Right renal cortex interstitium (tissue), 3 donors: ENCODE measurements around the gene KATNAL2. TPM values are rescaled to one million over a fixed set of nuclear protein-coding genes. Genes with fewer than 3 reads are reported as not detected.
"Not testable (repeated sequence)": the region's sequence is repeated elsewhere in the genome, so short reads cannot be mapped to it uniquely, and the experiment has no call there.

Experiments
- DNase-seq, 3 donors: peaks; one replicate each; pipeline ENCODE4 v3.0.0-alpha.2; 2013; ENCODE audit warnings: low read depth in 3 of 3, low spot score in 2 of 3
- polyA plus RNA-seq, 3 donors: library from polyadenylated mRNA; unstranded; fragments of 120-200 nt; gene quantifications; one replicate each; pipeline ENCODE4 v1.2.1, GENCODE V29; 2013; ENCODE audit not compliant: insufficient read length in 3 of 3

The KATNAL2 gene
- polyA plus RNA-seq, 3 donors, result 10.2 to 10.8 (median 10.3) TPM

DNA sequence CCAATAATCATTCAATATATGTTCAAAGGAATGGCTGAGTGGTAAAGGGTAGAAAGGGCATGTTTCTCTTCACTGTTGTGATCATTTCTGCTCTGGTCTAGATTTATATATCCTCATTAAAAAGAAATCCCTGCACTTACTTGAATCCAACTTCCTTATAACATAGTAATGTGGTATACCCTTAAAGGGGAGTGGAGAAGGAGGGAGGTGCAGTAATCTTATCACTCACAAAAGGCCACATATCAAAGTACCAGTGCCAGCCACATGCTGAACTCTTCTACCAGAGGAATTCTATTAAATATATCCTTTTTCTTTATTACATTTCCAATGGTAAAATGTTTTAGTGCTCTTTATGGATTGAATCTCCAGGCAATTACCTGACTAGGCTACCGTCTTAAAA lies 3.3 kb downstream of the KATNAL2 start:
- DNase-seq, result no peak

DNA sequence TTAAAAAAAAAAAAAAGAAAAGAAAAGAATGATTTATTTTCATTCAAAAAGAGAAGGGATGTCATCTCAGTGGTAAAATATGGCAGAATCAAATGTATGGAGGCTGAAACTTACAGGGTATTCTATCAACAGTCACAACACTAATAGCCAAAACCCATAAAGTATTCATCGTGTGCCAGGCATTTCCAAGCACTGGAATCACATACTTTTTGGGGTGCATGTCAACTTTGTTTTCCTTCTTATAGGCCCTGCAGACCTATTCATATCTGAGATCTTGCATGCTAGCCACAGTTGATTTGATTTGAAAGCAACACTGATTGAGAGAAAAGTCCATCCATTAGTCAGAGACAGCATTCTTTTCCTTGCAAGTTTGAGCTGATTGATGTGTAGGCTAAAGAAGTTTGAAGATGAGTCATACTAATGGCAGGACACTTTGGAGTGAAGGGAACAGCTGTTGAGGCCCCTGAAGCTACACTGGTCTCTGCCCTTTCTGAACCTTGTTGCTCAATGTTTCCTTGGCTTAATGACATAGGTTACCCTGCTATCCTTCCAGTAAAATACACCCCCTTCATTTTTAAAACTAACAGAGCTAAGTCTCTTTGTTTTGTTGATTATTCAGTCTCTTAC lies 22.0 kb downstream of the KATNAL2 start:
- no peak for DNase-seq

DNA sequence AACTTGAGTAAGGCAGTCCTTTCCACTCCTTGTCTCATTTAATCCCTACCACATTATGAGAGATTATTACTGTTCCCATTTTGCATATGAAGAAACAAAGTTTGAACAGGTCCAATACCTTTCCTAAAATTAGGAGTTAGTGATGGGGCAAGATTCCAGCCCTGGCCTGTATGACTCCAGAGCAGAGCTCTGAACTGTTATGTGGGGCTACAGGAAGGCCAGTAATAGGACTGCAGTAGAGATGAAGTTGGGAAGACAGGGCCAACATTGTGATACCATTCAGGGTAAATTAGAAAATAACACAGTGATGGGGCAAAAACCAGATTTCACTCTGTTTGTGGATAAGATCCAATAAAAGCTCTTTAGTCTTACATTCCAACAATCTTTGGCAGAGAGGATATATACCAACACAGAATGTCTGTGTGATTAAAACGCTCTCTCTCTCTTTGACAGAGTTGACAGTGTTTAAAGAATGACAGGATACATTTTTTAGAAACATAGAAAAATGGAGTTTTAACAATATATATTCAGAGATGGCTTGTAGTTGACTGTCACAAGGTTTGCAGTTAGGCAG lies 22.7 kb downstream of the KATNAL2 start:
- DNase-seq, result no peak

DNA sequence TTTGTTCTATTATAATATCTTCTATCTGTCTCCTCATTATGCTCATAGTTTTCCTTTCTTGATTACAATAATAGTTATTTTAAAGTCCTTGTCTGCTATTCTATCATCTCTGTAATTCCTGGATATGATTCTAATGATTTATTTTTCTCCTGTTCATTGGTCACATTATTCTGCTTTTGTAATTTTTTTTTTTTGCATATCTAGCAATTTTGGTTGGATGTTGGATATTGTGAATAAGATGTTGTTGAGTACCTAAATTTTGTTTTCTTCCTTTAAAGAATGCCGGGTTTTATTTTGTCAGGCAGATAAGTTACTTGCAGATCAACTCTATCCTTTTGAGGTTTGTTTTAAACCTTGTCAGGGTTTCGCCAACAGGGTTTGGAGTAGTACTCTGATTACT lies 25.2 kb downstream of the KATNAL2 start:
- no peak for DNase-seq

DNA sequence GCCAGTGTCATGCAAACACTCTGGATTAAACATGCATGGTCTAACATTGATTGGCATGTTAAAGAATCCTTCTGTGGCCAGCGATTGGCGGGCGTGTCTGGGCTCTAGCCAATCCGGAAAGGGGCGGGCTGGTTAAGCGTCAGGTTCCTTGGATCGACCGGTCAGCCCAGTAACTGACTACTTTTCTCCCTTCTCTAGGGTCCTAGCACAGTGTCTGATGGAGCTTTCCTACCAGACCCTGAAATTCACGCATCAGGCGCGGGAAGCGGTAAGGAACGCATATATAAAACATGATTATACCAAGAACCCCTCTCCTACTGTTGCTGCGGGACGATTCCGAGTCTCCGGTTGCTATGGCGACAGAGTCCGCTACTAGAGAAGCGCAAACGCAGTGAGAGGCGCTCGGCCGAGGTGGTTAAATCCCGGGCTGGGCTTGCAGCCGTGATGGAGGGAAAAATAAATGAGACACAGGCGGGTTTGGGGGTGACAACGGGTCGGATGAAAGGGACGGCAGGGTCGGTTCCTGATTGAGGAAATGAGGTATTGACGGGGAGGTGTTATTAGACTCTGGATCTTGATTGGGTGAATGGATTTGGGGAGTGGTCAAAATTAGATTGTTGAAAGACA lies 29.4 kb downstream of the KATNAL2 start:
- peak in 2 of 3 donors; percentile 67 to 84 for DNase-seq

DNA sequence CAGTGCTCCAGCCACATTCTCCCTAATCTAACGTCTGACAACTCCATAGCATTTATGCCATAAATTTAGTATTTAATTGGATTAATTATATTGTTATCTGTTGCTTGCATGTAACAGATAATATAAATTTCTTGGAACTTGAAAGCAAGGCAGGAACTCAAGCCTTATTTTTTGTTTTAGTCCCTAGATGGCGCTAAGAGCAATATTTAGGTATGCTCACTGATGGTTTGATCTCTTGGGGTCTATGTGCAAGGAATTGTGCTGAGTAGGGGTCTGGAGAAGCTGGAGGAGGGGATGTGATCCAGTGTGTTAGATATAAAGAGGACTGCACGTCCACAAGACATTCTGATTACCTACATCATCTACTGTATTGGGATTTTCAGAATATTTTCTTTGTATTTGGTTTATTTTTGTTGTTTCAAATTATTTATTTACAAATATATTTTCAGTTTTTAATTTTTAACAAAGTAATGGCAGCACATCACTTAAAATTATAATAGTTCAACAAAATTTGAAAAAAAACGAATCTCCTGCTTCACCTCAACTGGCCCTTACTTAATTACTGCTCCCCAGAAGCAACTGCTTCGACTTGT lies 32.8 kb downstream of the KATNAL2 start:
- no peak for DNase-seq

DNA sequence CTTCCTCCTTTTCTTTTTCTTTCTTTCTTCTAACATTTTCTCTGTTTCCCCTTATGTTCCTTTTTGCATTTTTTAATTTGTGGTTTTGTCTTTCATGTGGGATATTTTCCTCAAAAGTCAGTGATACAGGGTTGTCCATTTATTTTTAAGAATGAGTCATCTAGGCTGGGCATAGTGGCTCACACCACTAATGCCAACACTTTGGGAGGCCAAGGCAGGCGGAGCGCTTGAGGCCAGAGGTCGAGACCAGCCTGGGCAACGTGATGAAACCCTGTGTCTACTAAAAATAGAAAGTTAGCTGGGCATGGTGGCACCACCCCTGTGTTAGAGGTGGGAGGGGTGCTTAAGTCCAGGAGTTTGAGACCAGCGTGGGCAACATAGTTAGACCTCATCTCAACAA lies 35.8 kb downstream of the KATNAL2 start:
- no peak for DNase-seq

DNA sequence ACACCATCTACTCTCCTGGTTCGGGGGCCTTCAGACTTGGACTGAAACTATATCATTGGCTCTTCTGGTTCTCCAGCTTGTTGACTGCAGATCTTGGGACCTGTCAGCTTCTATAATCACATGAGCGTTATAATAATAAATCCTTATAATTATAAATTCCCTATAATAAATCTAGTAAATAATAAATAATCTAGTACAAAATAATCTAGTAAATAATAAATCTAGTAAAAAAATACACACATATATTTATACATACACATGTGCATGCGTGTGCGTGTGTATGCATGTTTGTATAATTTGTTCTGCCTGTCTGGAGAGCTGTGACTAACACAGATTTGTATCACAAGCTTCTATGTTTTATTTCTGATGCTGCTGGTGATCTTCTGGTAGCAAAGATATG lies 40.8 kb downstream of the KATNAL2 start:
- DNase-seq, result no peak

DNA sequence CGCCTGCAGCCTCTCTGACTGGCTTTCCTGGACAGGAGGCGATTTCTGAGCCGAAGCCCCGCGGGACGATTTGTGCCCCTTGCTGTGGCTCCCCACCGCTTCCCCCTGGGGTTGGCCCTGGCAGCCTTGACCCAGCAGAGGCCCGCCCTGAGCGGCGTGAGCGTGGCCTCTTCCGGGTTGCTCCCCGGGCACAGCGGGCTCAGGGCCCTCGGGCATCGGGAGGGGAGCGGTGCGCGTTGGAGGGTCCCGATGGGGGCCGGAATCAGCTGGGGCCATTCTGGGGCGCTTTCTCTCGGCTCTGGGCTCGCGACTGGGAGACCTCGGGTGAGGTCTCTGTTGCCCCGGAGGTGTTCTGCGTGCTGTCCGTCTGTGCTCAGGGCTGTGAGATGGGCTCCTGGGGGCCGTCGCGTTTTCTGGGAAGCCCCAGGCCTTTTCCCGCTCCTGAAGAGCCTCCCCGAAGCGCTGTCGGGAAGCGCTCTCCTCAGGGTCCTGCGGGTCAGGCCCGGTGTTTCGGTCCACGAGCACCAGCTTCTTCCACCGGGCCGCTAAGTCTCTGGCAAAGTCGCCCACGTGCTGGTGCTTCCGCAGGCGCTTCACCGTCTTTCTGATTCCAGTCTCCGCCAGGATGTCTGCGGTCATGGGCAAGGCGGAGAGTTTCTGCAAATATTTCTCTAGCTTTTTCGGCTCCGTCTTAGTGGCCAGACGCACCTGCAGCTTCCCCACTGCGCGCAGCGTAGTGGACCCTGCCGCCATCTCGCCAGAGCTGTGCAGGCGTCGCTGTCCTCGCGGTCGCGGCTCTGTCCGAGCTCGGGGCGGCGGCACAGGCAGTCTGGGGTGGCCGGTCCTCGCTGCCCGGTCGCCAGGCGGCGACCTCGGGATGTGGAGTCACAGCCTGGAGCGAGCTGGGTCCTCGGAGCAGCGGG lies 46.5 kb downstream of the KATNAL2 start:
- DNase-seq, result not testable (repeated sequence)

DNA sequence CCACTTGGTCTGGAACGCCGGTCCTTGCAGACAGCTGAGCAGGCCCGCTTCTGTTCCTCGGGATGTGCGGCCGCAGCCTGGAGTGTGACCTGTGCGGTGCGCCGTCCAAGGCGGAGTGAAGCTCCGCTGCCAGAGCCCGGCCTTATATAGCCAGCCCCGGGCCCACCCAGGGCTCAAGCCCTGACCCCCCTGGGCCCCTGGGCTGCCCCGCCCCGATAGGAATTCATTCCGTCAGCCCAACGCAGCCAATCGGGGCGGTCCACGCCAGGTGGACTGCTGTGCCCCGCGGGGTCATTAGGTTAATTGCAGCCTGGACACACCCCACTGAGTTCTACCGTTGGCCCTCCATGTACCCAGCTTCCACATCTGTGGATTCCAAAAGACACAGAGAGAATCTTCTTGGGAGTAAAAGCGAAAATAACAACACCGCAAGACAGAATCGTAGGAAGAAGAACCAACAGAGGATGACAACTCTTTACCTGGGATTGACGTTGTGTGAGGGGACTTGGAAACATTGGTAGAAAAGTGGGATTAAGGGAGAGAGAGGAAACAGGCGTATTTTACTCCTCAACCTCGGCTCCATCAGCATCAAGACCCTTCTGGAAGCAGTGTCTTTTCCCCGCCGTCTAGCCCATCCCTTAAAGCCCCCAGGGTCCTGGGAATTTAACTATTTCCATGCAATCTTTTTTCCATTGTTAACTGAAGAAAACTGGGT lies 47.3 kb downstream of the KATNAL2 start:
- not testable (repeated sequence) for DNase-seq

DNA sequence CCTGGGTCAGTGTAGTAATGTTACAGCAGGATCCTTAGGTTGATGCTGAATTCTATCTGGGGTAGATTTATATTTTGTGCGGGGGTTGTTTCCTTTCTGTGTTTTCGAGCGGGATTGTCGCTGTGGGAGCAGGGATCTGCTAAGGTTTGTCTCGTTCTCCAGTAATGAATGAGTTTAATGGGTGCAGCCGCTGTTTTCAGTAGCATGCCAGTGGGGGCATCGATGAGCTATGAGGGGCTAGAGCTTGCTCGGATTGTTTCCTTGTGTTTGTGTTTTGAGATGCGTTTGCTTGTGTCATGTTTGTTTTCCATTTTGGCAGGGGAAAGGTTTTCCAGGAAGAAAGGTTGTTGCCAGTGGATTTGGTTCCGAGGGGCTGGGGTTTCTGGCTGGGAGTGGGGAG lies 48.9 kb downstream of the KATNAL2 start:
- not testable (repeated sequence) for DNase-seq

DNA sequence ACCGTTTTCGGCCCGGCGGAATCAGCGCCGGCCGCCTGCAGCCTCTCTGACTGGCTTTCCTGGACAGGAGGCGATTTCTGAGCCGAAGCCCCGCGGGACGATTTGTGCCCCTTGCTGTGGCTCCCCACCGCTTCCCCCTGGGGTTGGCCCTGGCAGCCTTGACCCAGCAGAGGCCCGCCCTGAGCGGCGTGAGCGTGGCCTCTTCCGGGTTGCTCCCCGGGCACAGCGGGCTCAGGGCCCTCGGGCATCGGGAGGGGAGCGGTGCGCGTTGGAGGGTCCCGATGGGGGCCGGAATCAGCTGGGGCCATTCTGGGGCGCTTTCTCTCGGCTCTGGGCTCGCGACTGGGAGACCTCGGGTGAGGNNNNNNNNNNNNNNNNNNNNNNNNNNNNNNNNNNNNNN lies 52.1 kb downstream of the KATNAL2 start:
- DNase-seq, result not testable (repeated sequence)

DNA sequence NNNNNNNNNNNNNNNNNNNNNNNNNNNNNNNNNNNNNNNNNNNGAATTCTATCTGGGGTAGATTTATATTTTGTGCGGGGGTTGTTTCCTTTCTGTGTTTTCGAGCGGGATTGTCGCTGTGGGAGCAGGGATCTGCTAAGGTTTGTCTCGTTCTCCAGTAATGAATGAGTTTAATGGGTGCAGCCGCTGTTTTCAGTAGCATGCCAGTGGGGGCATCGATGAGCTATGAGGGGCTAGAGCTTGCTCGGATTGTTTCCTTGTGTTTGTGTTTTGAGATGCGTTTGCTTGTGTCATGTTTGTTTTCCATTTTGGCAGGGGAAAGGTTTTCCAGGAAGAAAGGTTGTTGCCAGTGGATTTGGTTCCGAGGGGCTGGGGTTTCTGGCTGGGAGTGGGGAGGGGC lies 102.5 kb downstream of the KATNAL2 start:
- not testable (repeated sequence) for DNase-seq

DNA sequence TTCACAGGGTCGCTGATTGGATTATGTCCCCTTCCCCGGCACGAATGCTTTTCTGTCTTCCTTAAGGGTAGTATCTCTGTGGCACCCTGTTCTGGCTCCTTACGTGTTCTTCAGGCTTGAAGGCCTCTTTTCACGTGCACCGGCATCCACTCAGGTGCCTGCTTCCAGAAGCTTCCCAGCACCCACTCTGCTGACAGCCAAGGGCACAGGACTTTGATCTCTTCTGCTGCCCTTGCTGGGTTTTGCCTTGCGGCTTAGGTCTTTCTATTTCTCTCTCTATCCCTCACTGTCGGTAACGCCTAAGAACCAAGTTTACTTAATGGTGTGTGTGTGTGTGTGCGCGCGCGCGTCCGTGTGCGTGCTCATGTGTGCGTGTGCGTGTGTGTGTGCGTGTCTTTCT lies 103.4 kb downstream of the KATNAL2 start:
- not testable (repeated sequence) for DNase-seq

DNA sequence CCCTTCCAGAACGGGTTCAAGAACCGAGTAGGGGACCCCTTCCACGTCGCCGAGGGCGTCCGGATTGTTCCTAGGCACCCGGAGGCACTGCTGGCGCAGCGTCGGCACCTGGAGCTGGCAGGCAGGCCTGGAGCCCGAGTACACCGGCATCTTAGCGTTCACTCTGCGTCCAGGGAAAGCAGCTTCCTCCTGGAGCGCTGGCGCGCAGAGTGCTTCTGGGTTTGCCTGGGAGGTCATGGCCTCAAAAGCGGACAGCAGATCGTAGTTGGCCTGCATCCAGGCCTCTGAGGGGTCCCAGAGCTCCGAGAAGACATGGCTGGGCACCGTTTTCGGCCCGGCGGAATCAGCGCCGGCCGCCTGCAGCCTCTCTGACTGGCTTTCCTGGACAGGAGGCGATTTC lies 105.4 kb downstream of the KATNAL2 start:
- DNase-seq, result not testable (repeated sequence)

DNA sequence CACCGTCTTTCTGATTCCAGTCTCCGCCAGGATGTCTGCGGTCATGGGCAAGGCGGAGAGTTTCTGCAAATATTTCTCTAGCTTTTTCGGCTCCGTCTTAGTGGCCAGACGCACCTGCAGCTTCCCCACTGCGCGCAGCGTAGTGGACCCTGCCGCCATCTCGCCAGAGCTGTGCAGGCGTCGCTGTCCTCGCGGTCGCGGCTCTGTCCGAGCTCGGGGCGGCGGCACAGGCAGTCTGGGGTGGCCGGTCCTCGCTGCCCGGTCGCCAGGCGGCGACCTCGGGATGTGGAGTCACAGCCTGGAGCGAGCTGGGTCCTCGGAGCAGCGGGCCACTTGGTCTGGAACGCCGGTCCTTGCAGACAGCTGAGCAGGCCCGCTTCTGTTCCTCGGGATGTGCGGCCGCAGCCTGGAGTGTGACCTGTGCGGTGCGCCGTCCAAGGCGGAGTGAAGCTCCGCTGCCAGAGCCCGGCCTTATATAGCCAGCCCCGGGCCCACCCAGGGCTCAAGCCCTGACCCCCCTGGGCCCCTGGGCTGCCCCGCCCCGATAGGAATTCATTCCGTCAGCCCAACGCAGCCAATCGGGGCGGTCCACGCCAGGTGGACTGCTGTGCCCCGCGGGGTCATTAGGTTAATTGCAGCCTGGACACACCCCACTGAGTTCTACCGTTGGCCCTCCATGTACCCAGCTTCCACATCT lies 106.5 kb downstream of the KATNAL2 start:
- not testable (repeated sequence) for DNase-seq

DNA sequence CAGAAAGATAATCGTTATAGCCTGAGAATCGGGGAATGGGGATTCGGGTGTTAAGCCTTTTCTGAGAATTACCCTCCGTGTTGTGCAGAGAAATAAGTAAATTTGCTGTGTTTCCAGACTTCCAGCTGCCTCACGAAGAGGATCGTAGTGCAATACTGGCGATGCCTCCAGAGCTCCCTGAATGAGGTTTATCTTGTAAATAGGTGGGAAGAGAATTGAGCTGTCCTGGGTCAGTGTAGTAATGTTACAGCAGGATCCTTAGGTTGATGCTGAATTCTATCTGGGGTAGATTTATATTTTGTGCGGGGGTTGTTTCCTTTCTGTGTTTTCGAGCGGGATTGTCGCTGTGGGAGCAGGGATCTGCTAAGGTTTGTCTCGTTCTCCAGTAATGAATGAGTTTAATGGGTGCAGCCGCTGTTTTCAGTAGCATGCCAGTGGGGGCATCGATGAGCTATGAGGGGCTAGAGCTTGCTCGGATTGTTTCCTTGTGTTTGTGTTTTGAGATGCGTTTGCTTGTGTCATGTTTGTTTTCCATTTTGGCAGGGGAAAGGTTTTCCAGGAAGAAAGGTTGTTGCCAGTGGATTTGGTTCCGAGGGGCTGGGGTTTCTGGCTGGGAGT lies 108.3 kb downstream of the KATNAL2 start:
- not testable (repeated sequence) for DNase-seq

DNA sequence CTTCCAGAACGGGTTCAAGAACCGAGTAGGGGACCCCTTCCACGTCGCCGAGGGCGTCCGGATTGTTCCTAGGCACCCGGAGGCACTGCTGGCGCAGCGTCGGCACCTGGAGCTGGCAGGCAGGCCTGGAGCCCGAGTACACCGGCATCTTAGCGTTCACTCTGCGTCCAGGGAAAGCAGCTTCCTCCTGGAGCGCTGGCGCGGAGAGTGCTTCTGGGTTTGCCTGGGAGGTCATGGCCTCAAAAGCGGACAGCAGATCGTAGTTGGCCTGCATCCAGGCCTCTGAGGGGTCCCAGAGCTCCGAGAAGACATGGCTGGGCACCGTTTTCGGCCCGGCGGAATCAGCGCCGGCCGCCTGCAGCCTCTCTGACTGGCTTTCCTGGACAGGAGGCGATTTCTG lies 111.3 kb downstream of the KATNAL2 start:
- not testable (repeated sequence) for DNase-seq
